ENCODE measurements around the gene POLR3H. TPM values are rescaled to one million over a fixed set of nuclear protein-coding genes. Genes with fewer than 3 reads are reported as not detected.
"Not testable (repeated sequence)": the region's sequence is repeated elsewhere in the genome, so short reads cannot be mapped to it uniquely, and the experiment has no call there.

The POLR3H gene
- total RNA-seq, 1 experiment from 2014 or later = 47.6 TPM

- ChIA-PET POLR2A (ENCODE audit: unreplicated experiment) (interaction anchor here (0.8 kb wide), 1 partner anchor 531 kb away, joined by 6 read pairs; no protein-coding TSS in a partner anchor), CTCF (no interaction called here)
- intact Hi-C loops (cut with micrococcal nuclease; ENCODE audit: unreplicated experiment) = no loop called here
- no TSS peak for BruUV-seq (replicated peaks)
- Histone ChIP-seq H3K9me3 (ENCODE audit: insufficient read depth, low read depth) (no peaks in the 10 kb centered on the region), H3K4me2 (no peak overlapping the region), H3K36me3 (ENCODE audit: low read depth) (no peaks in the 10 kb centered on the region), H3K4me1 (replicated peaks; ENCODE audit: insufficient read depth) (peaks cover 27% of the 10 kb centered on the region), H2AFZ (no peak overlapping the region), H4K20me1 (ENCODE audit: insufficient read depth) (no peaks in the 10 kb centered on the region), H3K79me2 (ENCODE audit: low read depth) (no peaks in the 10 kb centered on the region), H3K9me2 (ENCODE audit: insufficient read depth) (no peaks in the 10 kb centered on the region), H3F3A (ENCODE audit: insufficient read depth, low read depth) (peaks cover 18% of the 10 kb centered on the region), H3K27me3 (ENCODE audit: insufficient read depth, low read depth) (no peaks in the 10 kb centered on the region), H3K4me3 (no peak overlapping the region), H3K27ac (no peak overlapping the region)
- no peak for TF ChIP-seq CTCF (conservative IDR thresholded peaks at IDR 0.05)
- no peak for TF ChIP-seq EZH2 (IDR thresholded peaks at IDR 0.05; ENCODE audit: low read depth)
- no peak for DNase-seq
Measured at GRCh38 chr22:41560095-41560471, 15.8 kb upstream of the POLR3H start.

- H3K27ac ChIP-seq; H2AFZ ChIP-seq; H3F3A ChIP-seq (ENCODE audit: insufficient read depth, low read depth); H3K4me3 ChIP-seq; DNase-seq; intact Hi-C loops (cut with micrococcal nuclease; ENCODE audit: unreplicated experiment); H3K27me3 ChIP-seq (ENCODE audit: insufficient read depth, low read depth); H3K4me2 ChIP-seq; H3K9me2 ChIP-seq (ENCODE audit: insufficient read depth); H3K9me3 ChIP-seq (ENCODE audit: insufficient read depth, low read depth); BruUV-seq (replicated peaks); H3K36me3 ChIP-seq (ENCODE audit: low read depth); H3K79me2 ChIP-seq (ENCODE audit: low read depth); H4K20me1 ChIP-seq (ENCODE audit: insufficient read depth); H3K4me1 ChIP-seq (replicated peaks; ENCODE audit: insufficient read depth): not testable (repeated sequence)
- CTCF ChIA-PET = interaction anchor here (0.9 kb wide), 1 partner anchor 14 kb away, joined by 3 read pairs; no protein-coding TSS in a partner anchor
- POLR2A ChIA-PET (ENCODE audit: unreplicated experiment) = interaction anchor here (0.6 kb wide), 1 partner anchor 15 kb away, joined by 3 read pairs; no protein-coding TSS in a partner anchor
Measured at GRCh38 chr22:41558241-41558630, 14.0 kb upstream of the POLR3H start.

GRCh38 chr22:41557401-41558240 is 13.4 kb upstream of the POLR3H start:
- ChIA-PET POLR2A (ENCODE audit: unreplicated experiment) (interaction anchor here (0.6 kb wide), 3 partner anchors 14 to 94 kb away, joined by 3 to 4 read pairs (median 3); no protein-coding TSS in a partner anchor), CTCF (interaction anchor here (0.5 to 0.9 kb wide), 2 partner anchors 14 to 756 kb away, joined by 3 to 12 read pairs; no protein-coding TSS in a partner anchor)
- Histone ChIP-seq H3K36me3 (ENCODE audit: low read depth) (no peaks in the 10 kb centered on the region), H3K79me2 (ENCODE audit: low read depth) (no peaks in the 10 kb centered on the region), H3K4me1 (replicated peaks; ENCODE audit: insufficient read depth) (peaks cover 3% of the 10 kb centered on the region), H3K9me2 (ENCODE audit: insufficient read depth) (no peaks in the 10 kb centered on the region), H3K4me3 (no peak overlapping the region), H3K4me2 (no peak overlapping the region), H3K27ac (no peak overlapping the region), H3K9me3 (ENCODE audit: insufficient read depth, low read depth) (no peaks in the 10 kb centered on the region), H4K20me1 (ENCODE audit: insufficient read depth) (no peaks in the 10 kb centered on the region), H3F3A (ENCODE audit: insufficient read depth, low read depth) (peaks cover 1% of the 10 kb centered on the region; the same call in 1 of the 2 replicates), H2AFZ (no peak overlapping the region), H3K27me3 (ENCODE audit: insufficient read depth, low read depth) (no peaks in the 10 kb centered on the region)
- intact Hi-C loops (cut with micrococcal nuclease; ENCODE audit: unreplicated experiment) = no loop called here
- no TSS peak for BruUV-seq (replicated peaks)
- no peak for DNase-seq
- TF ChIP-seq CTCF (conservative IDR thresholded peaks at IDR 0.05) (no peak), EZH2 (IDR thresholded peaks at IDR 0.05; ENCODE audit: low read depth) (no peak)

Measured in PC-9 (cell line).